Germinal center (tissue), 1 donor: ENCODE results near the gene PMEPA1.

Experiments
- DNase-seq: peaks from one replicate; pipeline ENCODE4 v3.0.0; 2012; ENCODE audit warnings: mixed read lengths, low spot score

Gene PMEPA1

DNA sequence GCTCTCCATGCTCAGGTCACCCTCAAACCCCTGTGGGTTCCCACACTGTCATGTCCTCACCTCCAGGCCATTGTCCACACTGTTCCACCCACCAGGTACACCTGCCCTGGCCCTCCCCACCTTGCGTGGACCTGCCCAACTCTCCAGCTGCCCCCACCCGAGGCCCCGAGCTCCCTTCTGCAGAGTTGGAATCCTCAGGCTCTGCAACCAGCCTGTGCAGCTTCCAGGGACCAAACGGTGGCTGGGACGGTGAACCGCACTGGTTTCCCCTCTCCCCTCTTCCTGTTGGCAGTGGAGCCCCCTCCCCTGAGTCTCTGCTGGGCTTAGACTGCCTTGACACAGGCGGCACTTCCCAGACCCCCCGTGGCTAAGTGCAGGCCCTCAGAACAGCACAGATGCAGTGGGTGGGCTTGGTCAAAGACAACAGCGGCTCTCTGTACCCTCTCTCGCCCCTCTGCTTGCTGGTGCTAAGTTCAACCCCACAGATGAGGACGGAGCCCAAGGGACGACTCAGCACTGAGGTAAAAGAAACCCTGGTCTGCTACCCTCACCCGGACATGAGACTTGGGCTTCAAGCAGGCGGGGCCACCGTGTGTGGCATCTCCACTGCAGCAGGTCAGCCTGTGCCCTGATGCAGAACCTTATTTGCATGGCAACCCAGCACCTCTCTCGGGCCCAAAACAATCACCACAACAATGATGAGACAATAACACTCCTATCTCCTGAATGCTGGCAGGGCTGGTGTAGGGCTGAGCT lies 100.6 kb downstream of the PMEPA1 start:
- no peak for DNase-seq

DNA sequence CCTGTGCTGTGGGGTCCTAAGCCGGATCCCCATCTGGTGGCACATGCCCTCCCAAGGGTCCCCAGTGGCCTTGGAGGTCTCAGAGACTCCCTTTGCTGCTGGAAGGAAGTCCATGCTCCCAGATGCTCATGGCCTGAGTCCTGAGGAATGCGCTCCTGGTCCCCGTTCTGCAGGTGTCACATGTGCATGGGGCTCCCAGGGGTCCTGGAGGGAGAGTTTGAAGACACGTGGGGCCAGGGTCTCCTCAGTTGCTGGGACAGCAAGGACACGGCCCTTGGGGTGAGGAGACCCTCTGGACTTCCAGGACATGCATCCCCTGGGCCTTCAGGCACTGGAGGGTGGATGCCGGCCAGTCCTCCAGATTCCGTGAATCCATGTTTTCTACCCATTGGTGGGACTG lies 101.3 kb downstream of the PMEPA1 start:
- DNase-seq: no peak

DNA sequence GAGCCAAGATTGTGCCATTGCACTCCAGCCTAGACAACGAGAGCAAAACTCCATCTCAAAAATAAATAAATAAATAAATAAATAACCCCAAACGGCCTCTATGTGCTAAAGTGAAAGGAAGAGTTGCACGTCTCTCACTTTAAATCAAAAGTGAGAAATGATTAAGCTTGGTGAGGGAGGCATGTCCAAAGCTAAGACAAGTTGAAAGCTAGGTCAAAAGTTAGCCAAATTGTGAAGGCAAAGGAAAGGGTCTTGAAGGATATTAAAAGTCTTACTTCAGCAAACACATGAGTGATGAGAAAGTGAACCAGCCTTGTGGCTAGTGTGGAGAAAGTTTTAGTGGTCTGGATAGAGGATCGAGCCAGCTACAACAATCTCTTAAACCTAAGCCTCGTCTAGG lies 103.9 kb downstream of the PMEPA1 start:
- DNase-seq: no peak

DNA sequence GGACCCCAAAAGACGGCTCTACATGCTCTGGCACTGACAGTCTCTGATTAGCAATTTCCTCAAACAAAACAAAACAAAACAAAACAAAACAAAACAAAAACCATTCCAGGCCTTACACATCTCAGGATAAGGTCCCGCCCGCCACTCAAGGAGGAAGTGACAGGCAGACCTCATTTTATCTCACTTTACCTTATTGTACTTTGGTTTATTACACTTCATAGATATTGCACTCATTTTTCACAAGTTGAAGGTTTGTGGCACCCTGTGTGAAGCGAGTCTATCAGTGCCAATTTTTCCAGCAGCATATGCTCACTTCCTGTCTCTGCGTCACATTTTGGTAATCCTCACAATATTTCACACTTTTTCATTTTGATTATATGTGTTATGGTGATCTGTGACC lies 104.8 kb downstream of the PMEPA1 start:
- DNase-seq: no peak

DNA sequence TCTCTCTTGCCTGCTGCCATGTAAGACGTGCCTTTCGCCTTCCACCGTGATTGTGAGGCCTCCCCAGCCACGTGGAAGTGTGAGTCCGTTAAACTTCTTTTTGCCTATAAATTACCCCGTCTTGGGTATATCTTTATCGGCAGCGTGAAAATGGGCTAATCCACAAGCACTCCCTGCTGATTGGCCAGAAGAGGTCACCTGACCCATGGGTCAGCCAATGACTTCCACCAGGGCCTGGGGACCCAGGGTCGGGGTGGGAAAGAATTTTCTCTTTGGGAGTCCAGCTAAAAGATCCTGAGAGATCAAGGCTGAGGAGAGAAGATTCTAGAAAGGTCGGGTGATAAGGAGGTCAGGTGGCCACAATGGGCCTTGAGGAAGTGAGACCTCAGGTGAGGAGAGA lies 106.7 kb downstream of the PMEPA1 start:
- DNase-seq: no peak

DNA sequence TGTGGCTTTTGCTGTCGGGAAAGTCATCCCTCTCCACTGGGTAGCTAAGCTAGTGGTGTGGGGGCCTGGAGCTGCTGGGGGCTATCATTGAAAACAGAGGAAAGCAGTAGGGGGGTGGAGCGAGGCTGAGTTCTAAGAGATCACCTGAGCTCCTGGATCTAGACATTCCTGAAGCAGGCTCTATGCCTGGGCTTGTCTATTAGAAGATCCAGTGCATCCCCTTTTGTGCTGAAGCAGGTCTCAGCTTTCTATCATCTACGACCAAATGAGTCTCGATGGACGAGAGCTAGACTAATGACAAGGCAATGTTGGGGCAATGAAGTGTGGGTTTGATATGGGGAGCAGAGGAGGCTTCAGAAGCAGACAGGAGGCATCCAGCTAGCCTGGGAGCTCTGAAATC lies 108.1 kb downstream of the PMEPA1 start:
- no peak for DNase-seq

DNA sequence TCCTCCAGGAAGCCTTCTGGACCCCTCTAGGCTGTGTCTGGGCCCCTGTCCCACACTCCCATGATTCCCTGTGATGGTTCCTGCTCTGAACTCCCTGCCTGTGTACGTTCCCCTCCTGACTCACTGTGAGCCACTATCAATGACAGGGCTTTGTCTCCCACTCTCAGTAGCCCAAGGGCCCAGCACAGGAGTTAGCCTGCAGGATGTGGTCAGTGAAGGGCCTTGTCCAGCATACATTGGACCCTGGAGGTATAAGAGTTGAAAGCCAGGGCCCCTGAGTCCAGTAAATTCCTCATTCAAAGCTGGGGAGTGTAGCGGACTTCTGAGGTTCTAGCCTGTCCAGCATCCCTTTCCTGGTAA lies 108.6 kb downstream of the PMEPA1 start:
- no peak for DNase-seq

DNA sequence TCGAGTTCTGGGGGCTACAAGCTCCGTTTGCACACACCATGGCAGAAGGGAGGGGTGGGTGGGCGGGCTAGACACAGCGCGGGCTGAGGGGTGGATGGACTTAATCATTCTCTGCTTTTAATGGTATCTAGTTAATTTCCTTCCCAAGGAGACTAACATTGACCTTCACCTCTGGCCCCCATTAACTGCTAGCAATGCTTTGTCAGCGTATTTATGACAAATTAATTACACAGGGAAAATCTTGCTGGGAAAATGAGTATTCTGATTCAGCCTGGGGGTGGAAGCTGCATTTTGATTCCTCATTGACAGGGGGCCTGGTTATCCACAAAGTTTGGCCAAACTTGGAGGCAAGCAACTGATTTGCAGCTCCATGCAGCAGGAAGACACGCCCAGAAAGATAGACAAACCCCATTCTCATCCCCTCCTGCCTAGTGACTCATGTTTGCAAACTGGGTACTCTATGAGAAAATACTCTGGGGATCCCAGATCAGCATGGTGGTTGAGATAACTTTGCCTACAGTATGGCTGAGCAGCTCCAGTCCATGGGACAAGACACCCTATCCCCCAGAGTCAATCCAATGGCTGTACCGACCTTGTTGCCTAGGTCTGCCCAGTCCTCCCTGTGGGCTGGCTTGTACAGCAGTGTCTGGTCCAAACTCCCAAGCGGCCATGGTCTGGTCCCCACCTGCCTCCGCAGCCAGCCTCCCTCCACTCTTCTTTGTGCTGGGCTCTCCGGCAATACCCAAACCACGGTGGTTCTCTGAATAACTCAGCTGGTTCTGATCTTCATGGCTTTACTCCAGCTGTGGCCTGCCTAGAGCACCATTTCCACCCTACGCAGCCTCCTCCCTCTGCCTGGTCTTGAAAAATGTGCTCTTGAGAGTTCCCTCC lies 109.2 kb downstream of the PMEPA1 start:
- DNase-seq: no peak

DNA sequence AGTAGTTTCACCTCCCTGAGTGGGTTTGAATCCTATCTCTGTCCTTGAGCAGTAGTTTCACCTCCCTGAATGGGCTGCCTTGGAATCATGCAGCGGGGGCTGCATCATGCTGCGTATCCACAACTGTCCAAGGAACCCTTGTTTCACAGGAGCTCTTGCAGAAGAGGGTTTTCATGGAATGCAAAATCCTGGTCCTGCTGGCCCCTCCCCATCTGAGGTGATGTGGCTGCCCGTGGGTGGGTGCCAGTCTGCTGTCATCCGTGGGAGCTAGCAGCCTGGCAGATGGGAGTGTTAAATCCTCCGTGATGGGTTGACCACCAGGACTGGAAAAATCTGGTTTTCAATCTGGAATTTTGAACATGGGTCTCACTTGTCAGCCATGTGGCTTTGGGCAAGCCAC lies 111.3 kb downstream of the PMEPA1 start:
- DNase-seq: no peak
